GM23338 (cell line): ENCODE data around the gene TMPRSS9. TPM values are rescaled to one million over a fixed set of nuclear protein-coding genes. Genes with fewer than 3 reads are reported as not detected.

Experiments used
- ATAC-seq: fragments of 200-7000 bp; cut with Tn5 transposase; 3 replicates; pipeline ENCODE4 v1.9.1; 2020
- DNase-seq: peaks from one replicate; pipeline ENCODE4 v3.0.0-alpha.2; 2015; ENCODE audit warnings: low spot score
- H2AFZ ChIP-seq: fragments of 200-600 bp; sonication (generic); 2 replicates; pipeline ENCODE4 v1.8.0; 2016; ENCODE audit warnings: antibody characterized with exemption, mild to moderate bottlenecking, moderate library complexity
- H3F3A ChIP-seq: fragments of 200-600 bp; sonication (generic); replicated peaks from 2 replicates; pipeline ENCODE4 v1.8.0; 2017; ENCODE audit warnings: antibody characterized with exemption, mixed run types, low read depth
- H3K27ac ChIP-seq: fragments of 200-600 bp; sonication (generic); 2 replicates; pipeline ENCODE4 v1.6.1; 2016; ENCODE audit warnings: low read depth
- H3K27me3 ChIP-seq: fragments of 200-600 bp; sonication (generic); 2 replicates; pipeline ENCODE4 v1.8.0; 2016; ENCODE audit warnings: mild to moderate bottlenecking, mixed run types, moderate library complexity; ENCODE audit not compliant: insufficient read depth
- H3K36me3 ChIP-seq: fragments of 200-600 bp; sonication (generic); 2 replicates; pipeline ENCODE4 v1.8.0; 2016; ENCODE audit warnings: mild to moderate bottlenecking; ENCODE audit not compliant: insufficient read depth
- H3K4me1 ChIP-seq: fragments of 200-600 bp; sonication (generic); 2 replicates; pipeline ENCODE4 v1.8.0; 2016; ENCODE audit warnings: mild to moderate bottlenecking, moderate library complexity; ENCODE audit not compliant: insufficient read depth
- H3K4me2 ChIP-seq: fragments of 200-600 bp; sonication (generic); 2 replicates; pipeline ENCODE4 v1.7.1; 2017; ENCODE audit warnings: mixed run types
- H3K4me3 ChIP-seq: fragments of 200-600 bp; sonication (generic); 2 replicates; pipeline ENCODE4 v1.6.1; 2016; ENCODE audit warnings: mixed run types
- H3K79me2 ChIP-seq: fragments of 200-600 bp; sonication (generic); replicated peaks from 2 replicates; pipeline ENCODE4 v1.8.0; 2017; ENCODE audit warnings: mild to moderate bottlenecking; ENCODE audit not compliant: insufficient read depth
- H3K9me2 ChIP-seq: fragments of 200-600 bp; sonication (generic); 2 replicates; pipeline ENCODE4 v1.8.0; 2017; ENCODE audit not compliant: insufficient read depth
- H4K20me1 ChIP-seq: fragments of 200-600 bp; sonication (generic); replicated peaks from 2 replicates; pipeline ENCODE4 v1.8.0; 2017; ENCODE audit warnings: mild to moderate bottlenecking; ENCODE audit not compliant: insufficient read depth
- H3K27ac Mint-ChIP-seq: 2 replicates; pipeline ENCODE4 v1.8.0; 2020; ENCODE audit warnings: inconsistent platforms, mild to moderate bottlenecking, moderate library complexity, mixed read lengths
- H3K27me3 Mint-ChIP-seq: 3 replicates; pipeline ENCODE4 v1.8.0; 2022; ENCODE audit warnings: low read depth, mild to moderate bottlenecking, moderate library complexity, mixed read lengths, inconsistent platforms; ENCODE audit not compliant: insufficient read depth, poor library complexity
- H3K36me3 Mint-ChIP-seq: 3 replicates; pipeline ENCODE4 v1.8.0; 2021; ENCODE audit warnings: low read depth, mild to moderate bottlenecking, inconsistent platforms, moderate library complexity, mixed read lengths
- H3K4me1 Mint-ChIP-seq: 3 replicates; pipeline ENCODE4 v1.8.0; 2020; ENCODE audit warnings: mild to moderate bottlenecking, inconsistent platforms, mixed read lengths
- H3K4me3 Mint-ChIP-seq: 3 replicates; pipeline ENCODE4 v1.8.0; 2021; ENCODE audit warnings: moderate library complexity, mild to moderate bottlenecking, inconsistent platforms, mixed read lengths
- H3K9me3 Mint-ChIP-seq: 3 replicates; pipeline ENCODE4 v1.8.0; 2020; ENCODE audit warnings: moderate library complexity, mild to moderate bottlenecking, inconsistent platforms, mixed read lengths
- CREB1 ChIP-seq: fragments of 250-450 bp; sonication (Bioruptor Pico); IDR thresholded peaks from 2 replicates; pipeline ENCODE4 v1.5.0; 2020; ENCODE audit warnings: low read depth, mild to moderate bottlenecking, moderate library complexity
- ETS1 ChIP-seq: IDR thresholded peaks from 2 replicates; pipeline ENCODE4 v1.6.1; 2016; ENCODE audit warnings: antibody characterized with exemption
- EZH2phosphoT487 ChIP-seq: fragments of 200-600 bp; sonication (generic); IDR thresholded peaks from one replicate; pipeline ENCODE4 v1.8.1; 2018; ENCODE audit warnings: antibody characterized with exemption; ENCODE audit not compliant: unreplicated experiment
- POLR2AphosphoS5 ChIP-seq: IDR thresholded peaks from 2 replicates; pipeline ENCODE4 v1.6.1; 2016; ENCODE audit warnings: antibody characterized with exemption, low read depth
- REST ChIP-seq: IDR thresholded peaks from one replicate; pipeline ENCODE4 v1.6.1; 2018; ENCODE audit warnings: antibody characterized with exemption; ENCODE audit not compliant: unreplicated experiment
- STAT1 ChIP-seq: IDR thresholded peaks from one replicate; pipeline ENCODE4 v1.6.1; 2016; ENCODE audit warnings: antibody characterized with exemption; ENCODE audit not compliant: unreplicated experiment
- polyA plus RNA-seq: library from polyadenylated mRNA; unstranded; fragments of >200 nt; fragmentation: Nextera tagmentation; extraction: Ambion mirVana; gene quantifications from 2 replicates; pipeline ENCODE4 v1.2.1, GENCODE V29; 2016
- total RNA-seq: library from RNA; depleted of rRNA; stranded (reverse); fragments of >200 nt; shearing (Covaris generic); gene quantifications from 2 replicates; pipeline ENCODE4 v1.2.3, GENCODE V29; 2014
- TF ChIP-seq, protein P1 (sequence below), 2 experiments: fragments of 200-600 bp in 1 of 2; sonication (generic) in 1 of 2; conservative IDR thresholded peaks; 2 replicates each; pipeline versions ENCODE4 v1.5.1 to v1.6.1; 2016 to 2017; ENCODE audit warnings: antibody characterized with exemption in 2 of 2, low read depth in 2 of 2, mild to moderate bottlenecking in 2 of 2, moderate library complexity in 1 of 2

TMPRSS9 gene
- total and polyA plus RNA-seq, 2 experiments from 2014 or later, result 0.05 to 0.28 TPM

DNA sequence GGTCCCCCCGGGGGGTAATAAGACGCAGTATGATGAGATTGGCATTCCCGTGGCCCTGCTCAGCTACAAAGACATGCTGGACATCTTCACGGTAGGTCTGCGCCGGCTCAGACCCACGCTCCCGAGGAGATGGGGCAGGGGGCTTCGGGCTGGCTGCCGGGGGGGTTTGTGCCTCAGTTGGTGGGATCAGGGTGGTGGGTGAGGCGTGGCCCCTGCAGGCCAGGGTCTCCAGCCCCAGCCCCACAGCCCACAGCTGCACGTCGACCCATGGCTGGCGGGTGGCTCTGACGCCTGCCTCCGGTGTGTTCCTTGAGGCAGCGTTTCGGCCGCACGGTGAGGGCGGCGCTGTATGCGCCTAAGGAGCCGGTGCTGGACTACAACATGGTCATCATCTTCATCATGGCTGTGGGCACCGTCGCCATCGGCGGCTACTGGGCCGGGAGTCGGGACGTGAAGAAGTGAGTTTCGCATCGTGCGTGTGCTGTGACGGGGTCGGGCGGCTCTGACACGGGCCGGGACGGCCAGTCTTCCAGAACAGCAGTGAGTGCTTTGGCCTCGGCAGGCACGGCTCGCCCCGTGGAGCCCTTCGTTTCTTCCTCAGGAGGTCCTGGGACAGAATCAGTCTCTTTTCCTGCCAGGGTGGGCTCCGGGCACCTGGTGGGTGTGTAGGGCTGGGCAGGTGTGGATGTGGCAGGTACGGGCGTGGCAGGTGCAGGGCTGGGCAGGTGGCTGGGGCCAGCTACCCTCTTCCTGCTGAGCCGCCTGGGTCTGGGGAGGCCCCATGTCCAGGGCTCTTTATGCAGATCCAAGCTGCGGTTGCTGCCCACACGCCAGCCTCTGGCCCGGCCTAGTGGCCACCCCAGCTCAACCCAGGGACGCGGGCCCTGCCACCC lies 21.1 kb upstream of the TMPRSS9 start:
- H3K27me3 ChIP-seq, result no peaks in the 10 kb centered on the region
- H3K27me3 Mint-ChIP-seq, result peaks cover 8% of the 10 kb centered on the region
- DNase-seq, result no peak

More for the DNA sequence above, 21.1 kb upstream of the TMPRSS9 start:
- H3K4me3 Mint-ChIP-seq, result no peak overlapping the region
- H3K79me2 ChIP-seq, result peaks cover 18% of the 10 kb centered on the region
- no peak overlapping the region for H3K4me3 ChIP-seq
- no peak overlapping the region for H2AFZ ChIP-seq
- no peak overlapping the region for H3K4me2 ChIP-seq
- H3K4me1 ChIP-seq, result no peaks in the 10 kb centered on the region
- H3K36me3 Mint-ChIP-seq, result peaks cover 28% of the 10 kb centered on the region
- peaks cover 24% of the 10 kb centered on the region for H3F3A ChIP-seq
- peaks cover 8% of the 10 kb centered on the region; the same call in 2 of the 3 replicates for H3K4me1 Mint-ChIP-seq
- H4K20me1 ChIP-seq, result peaks cover 9% of the 10 kb centered on the region
- H3K9me3 Mint-ChIP-seq, result peaks cover 13% of the 10 kb centered on the region
- TF ChIP-seq STAT1 (no peak), EZH2phosphoT487 (no peak), CREB1 (CRISPR knock-in tag) (no peak), REST (no peak), POLR2AphosphoS5 (no peak), ETS1 (no peak)
- TF ChIP-seq, protein P1, sequence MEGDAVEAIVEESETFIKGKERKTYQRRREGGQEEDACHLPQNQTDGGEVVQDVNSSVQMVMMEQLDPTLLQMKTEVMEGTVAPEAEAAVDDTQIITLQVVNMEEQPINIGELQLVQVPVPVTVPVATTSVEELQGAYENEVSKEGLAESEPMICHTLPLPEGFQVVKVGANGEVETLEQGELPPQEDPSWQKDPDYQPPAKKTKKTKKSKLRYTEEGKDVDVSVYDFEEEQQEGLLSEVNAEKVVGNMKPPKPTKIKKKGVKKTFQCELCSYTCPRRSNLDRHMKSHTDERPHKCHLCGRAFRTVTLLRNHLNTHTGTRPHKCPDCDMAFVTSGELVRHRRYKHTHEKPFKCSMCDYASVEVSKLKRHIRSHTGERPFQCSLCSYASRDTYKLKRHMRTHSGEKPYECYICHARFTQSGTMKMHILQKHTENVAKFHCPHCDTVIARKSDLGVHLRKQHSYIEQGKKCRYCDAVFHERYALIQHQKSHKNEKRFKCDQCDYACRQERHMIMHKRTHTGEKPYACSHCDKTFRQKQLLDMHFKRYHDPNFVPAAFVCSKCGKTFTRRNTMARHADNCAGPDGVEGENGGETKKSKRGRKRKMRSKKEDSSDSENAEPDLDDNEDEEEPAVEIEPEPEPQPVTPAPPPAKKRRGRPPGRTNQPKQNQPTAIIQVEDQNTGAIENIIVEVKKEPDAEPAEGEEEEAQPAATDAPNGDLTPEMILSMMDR (conservative IDR thresholded peaks at IDR 0.05; ENCODE audit: low read depth in 2 of 2), result no peak
- ATAC-seq, result no peak
- H3K27ac Mint-ChIP-seq, result no peak overlapping the region
- H3K36me3 ChIP-seq, result no peaks in the 10 kb centered on the region
- H3K27ac ChIP-seq, result no peak overlapping the region
- H3K9me2 ChIP-seq, result no peaks in the 10 kb centered on the region; the same call in 1 of the 2 replicates
